K562 (cell line): ENCODE measurements around the gene PRKAG2. TPM values are rescaled to one million over a fixed set of nuclear protein-coding genes. Genes with fewer than 3 reads are reported as not detected.

Experiments
- ATAC-seq: fragments of 200-7000 bp; cut with Tn5 transposase; 3 replicates; pipeline ENCODE4 v1.9.1; 2020; ENCODE audit warnings: moderate library complexity
- BruUV-seq: library from RNA; stranded (reverse); fragments of 400-500 nt; replicated peaks from 2 replicates; lab custom pipeline; 2021; lab: Mats Ljungman, UMichigan
- CTCF ChIA-PET: fragments of 300-600 bp; formaldehyde crosslinking; extraction: SDS; loops from one replicate; lab custom pipeline; 2021; ENCODE audit warnings: low intra/inter-chr PET ratio; lab: Yijun Ruan, JAX
- POLR2A ChIA-PET: fragments of 300-600, 350-650 bp; sonication (Branson Sonifier 250); formaldehyde crosslinking; extraction: SDS; loops from one replicate; lab custom pipeline; 2021; ENCODE audit warnings: antibody characterized with exemption, inconsistent platforms; lab: Yijun Ruan, JAX
- DNase-seq, 4 experiments: peaks; one replicate each; pipeline versions ENCODE4 v3.0.0 to v3.0.0-alpha.2; 2011 to 2018; ENCODE audit warnings: low spot score in 3 of 4, mixed read lengths in 3 of 4; ENCODE audit errors: extremely low read depth in 1 of 4
- FAIRE-seq: peaks from 2 replicates; lab custom pipeline; 2011; peaks lifted over from hg19 to GRCh38; lab: Jason Lieb, UNC
- H2AFZ ChIP-seq: 2 replicates; pipeline ENCODE4 v1.6.0; 2011; ENCODE audit warnings: low read depth, low read length, control low read depth, inconsistent platforms
- H3K27ac ChIP-seq: fragments of 200-600 bp; 3 replicates; pipeline ENCODE4 v1.8.0; 2011; ENCODE audit warnings: low read depth, mild to moderate bottlenecking, control low read depth, inconsistent platforms, low read length, moderate library complexity, mixed read lengths; ENCODE audit errors: extremely low read depth
- H3K27me3 ChIP-seq, 2 experiments: fragments of 300-600 bp in 1 of 2; 2 replicates in 1 of 2; 3 replicates in 1 of 2; pipeline versions ENCODE4 v1.6.0 to v1.8.0; 2011; ENCODE audit warnings: inconsistent platforms in 2 of 2, low read length in 2 of 2, mild to moderate bottlenecking in 1 of 2, mixed read lengths in 1 of 2, moderate library complexity in 1 of 2; ENCODE audit not compliant: control insufficient read depth in 2 of 2, insufficient read depth in 2 of 2
- H3K36me3 ChIP-seq: fragments of 300-600 bp; 3 replicates; pipeline ENCODE4 v1.8.0; 2011; ENCODE audit warnings: mild to moderate bottlenecking, low read length, inconsistent platforms; ENCODE audit not compliant: control insufficient read depth, insufficient read depth
- H3K4me1 ChIP-seq, 2 experiments: fragments of 200-600 bp in 1 of 2; replicated peaks in 1 of 2; 2 replicates in 1 of 2; 3 replicates in 1 of 2; pipeline versions ENCODE4 v1.5.1 to v1.8.0; 2011; ENCODE audit warnings: inconsistent platforms in 2 of 2, low read length in 2 of 2, mild to moderate bottlenecking in 1 of 2, mixed read lengths in 1 of 2, moderate library complexity in 1 of 2; ENCODE audit not compliant: control insufficient read depth in 2 of 2, insufficient read depth in 2 of 2
- H3K4me2 ChIP-seq: 2 replicates; pipeline ENCODE4 v1.6.1; 2011; ENCODE audit warnings: low read length, control low read depth, inconsistent platforms, mixed read lengths; ENCODE audit not compliant: insufficient read depth
- H3K4me3 ChIP-seq: fragments of 200-600 bp; sonication (generic), shearing (Covaris generic); 2 replicates; pipeline ENCODE4 v1.5.1; 2016; ENCODE audit warnings: control low read depth, inconsistent platforms
- H3K79me2 ChIP-seq: fragments of 200-600 bp; 3 replicates; pipeline ENCODE4 v1.8.0; 2011; ENCODE audit warnings: low read length, inconsistent platforms; ENCODE audit not compliant: control insufficient read depth, insufficient read depth
- H3K9ac ChIP-seq, 2 experiments: 2 replicates each; pipeline versions ENCODE4 v1.6.0 to v1.6.1; 2011; ENCODE audit warnings: low read depth in 2 of 2, low read length in 2 of 2, control low read depth in 1 of 2, inconsistent platforms in 1 of 2, mild to moderate bottlenecking in 1 of 2, mixed read lengths in 1 of 2; ENCODE audit not compliant: insufficient read depth in 1 of 2
- H3K9me1 ChIP-seq: one replicate; pipeline ENCODE4 v1.6.0; 2011; ENCODE audit warnings: inconsistent platforms, mild to moderate bottlenecking, low read length, moderate library complexity; ENCODE audit not compliant: control insufficient read depth, insufficient read depth
- H3K9me3 ChIP-seq: replicated peaks from 2 replicates; pipeline ENCODE4 v1.5.1; 2011; ENCODE audit warnings: low read depth, low read length, inconsistent platforms; ENCODE audit not compliant: control insufficient read depth, insufficient read depth
- H4K20me1 ChIP-seq: replicated peaks from 2 replicates; pipeline ENCODE4 v1.6.1; 2011; ENCODE audit warnings: low read length, inconsistent platforms, mixed read lengths; ENCODE audit not compliant: control insufficient read depth, insufficient read depth
- ADNP ChIP-seq: fragments of 200-800 bp; sonication (Bioruptor generic); IDR thresholded peaks from 2 replicates; pipeline ENCODE4 v1.6.1; 2016; ENCODE audit warnings: missing genetic modification characterization, missing compliant biosample characterization
- CTCFL ChIP-seq: IDR thresholded peaks from 2 replicates; pipeline ENCODE4 v1.6.1; 2011; ENCODE audit warnings: borderline replicate concordance, low read depth, mild to moderate bottlenecking, moderate library complexity, low read length; ENCODE audit not compliant: insufficient read depth, poor library complexity, severe bottlenecking
- IRF2 ChIP-seq: sonication (generic); formaldehyde crosslinking; IDR thresholded peaks from 2 replicates; pipeline ENCODE4 v1.8.1; 2022; ENCODE audit warnings: mild to moderate bottlenecking, missing genetic modification reagents
- MED1 ChIP-seq: sonication (generic); formaldehyde crosslinking; IDR thresholded peaks from 2 replicates; pipeline ENCODE4 v1.8.1; 2023; ENCODE audit warnings: missing genetic modification reagents, borderline replicate concordance
- MYC ChIP-seq, 2 experiments: fragments of 250-450 bp in 1 of 2; sonication (Bioruptor Pico) in 1 of 2; IDR thresholded peaks; 2 replicates each; pipeline versions ENCODE4 v1.5.1 to v1.6.1; 2012 to 2021; ENCODE audit warnings: low read depth in 2 of 2, borderline replicate concordance in 1 of 2, improper control_type of control experiment in 1 of 2, low read length in 1 of 2, mild to moderate bottlenecking in 1 of 2, moderate library complexity in 1 of 2
- PYGO2 ChIP-seq: fragments of 450-650 bp; IDR thresholded peaks from 2 replicates; pipeline ENCODE4 v1.6.1; 2016; ENCODE audit warnings: mild to moderate bottlenecking, missing genetic modification characterization, moderate library complexity, missing compliant biosample characterization
- RBM17 ChIP-seq: fragments of 200-400 bp; formaldehyde crosslinking; IDR thresholded peaks from 2 replicates; pipeline ENCODE4 v1.6.1; 2017; ENCODE audit warnings: low read depth, mild to moderate bottlenecking, low read length, borderline replicate concordance
- TBP ChIP-seq: optimal IDR thresholded peaks from 2 replicates; pipeline ENCODE3; 2011; ENCODE audit warnings: low read depth, low read length, improper control_type of control experiment
- ZBTB26 ChIP-seq: fragments of 450-650 bp; formaldehyde crosslinking; IDR thresholded peaks from 2 replicates; pipeline ENCODE4 v1.4.0; 2022; ENCODE audit warnings: missing genetic modification characterization
- ZNF57 ChIP-seq: fragments of 450-650 bp; formaldehyde crosslinking; IDR thresholded peaks from 2 replicates; pipeline ENCODE4 v1.4.0; 2020; ENCODE audit warnings: mild to moderate bottlenecking, moderate library complexity
- WGBS: fragments of 100-300 bp; shearing (Covaris generic); methylation state at CpG from one replicate; pipeline ENCODE4 v1.1.6; 2016; ENCODE audit warnings: low coverage, mixed read lengths; ENCODE audit not compliant: insufficient coverage; ENCODE audit errors: missing lambda C conversion rate; 5-methylcytosine and 5-hydroxymethylcytosine counted together
- in situ Hi-C: fragments of 300-500 bp; cut with MboI; formaldehyde crosslinking; loops from 4 replicates; pipeline ENCODE4 v1.15.0; 2018; ENCODE audit warnings: inconsistent platforms, mixed read lengths
- intact Hi-C: fragments of 100-400 bp; cut with micrococcal nuclease; formaldehyde crosslinking; loops from 2 replicates; pipeline ENCODE4 v1.14.2; 2022
- polyA plus RNA-seq, 8 experiments: library from polyadenylated mRNA; depleted of rRNA in 4 of 8; stranded (reverse) in 5 of 8; unstranded in 3 of 8; fragments of >200 nt; fragmentation: Nextera tagmentation in 2 of 8; fragmentation: Illumina TruSeq in 1 of 8; extraction: Ambion mirVana in 2 of 8; extraction: Trizol in 1 of 8; gene quantifications; 2 replicates each; pipeline versions ENCODE4 v1.2.1 to v1.2.3, GENCODE V29; 2011 to 2014; ENCODE audit warnings: inconsistent platforms in 1 of 8, missing spikeins in 1 of 8
- total RNA-seq, 7 experiments: library from RNA; depleted of rRNA in 6 of 7; stranded (reverse); fragments of >200 nt in 6 of 7; fragmentation: Illumina TruSeq in 2 of 7; extraction: Trizol in 2 of 7; gene quantifications; 2 replicates each; pipeline versions ENCODE4 v1.2.1 to v1.2.3, GENCODE V29; 2011 to 2021; ENCODE audit warnings: low replicate concordance in 1 of 7

PRKAG2 gene
- total and polyA plus RNA-seq, 9 of the 15 experiments (the other 6 are each of a cell fraction or from before 2014, with no cell fraction given) = 0.99 to 5.6 (median 3.3) TPM

- FAIRE-seq = no peak
- Histone ChIP-seq H3K9ac (no peak overlapping the region), H3K9me1 (no peaks in the 10 kb centered on the region), H3K36me3 (no peaks in the 10 kb centered on the region), H4K20me1 (peaks cover 8% of the 10 kb centered on the region), H3K27me3 (peaks cover 60 to 97% of the 10 kb centered on the region in 2 experiments), H3K79me2 (no peaks in the 10 kb centered on the region), H3K4me2 (no peak overlapping the region), H3K4me1 (peaks cover 0 to 8% of the 10 kb centered on the region in 2 experiments; a peak in 1 of 5 replicates), H2AFZ (no peak overlapping the region), H3K27ac (no peak overlapping the region), H3K4me3 (no peak overlapping the region), H3K9me3 (no peaks in the 10 kb centered on the region)
- DNase-seq = no peak
- in situ Hi-C loops (no loop called here), intact Hi-C loops (no loop called here)
- POLR2A ChIA-PET = interaction anchor here (1.0 to 1.2 kb wide), 3 partner anchors 8 to 16 kb away, joined by 3 to 8 read pairs (median 4); no protein-coding TSS in a partner anchor
- no TSS peak for BruUV-seq
- 4% methylated on average over 28 of the region's 28 CpGs for WGBS
- TF ChIP-seq IRF2 (CRISPR knock-in tag) (no peak), ZNF57 (CRISPR knock-in tag) (no peak), ZBTB26 (CRISPR knock-in tag) (no peak), MYC (IDR thresholded peaks at IDR 0.05; ENCODE audit: low read depth, low read length) (no peak), MYC (CRISPR knock-in tag; IDR thresholded peaks at IDR 0.05; ENCODE audit: borderline replicate concordance, low read depth) (no peak), RBM17 (no peak), MED1 (CRISPR knock-in tag) (no peak), PYGO2 (tag) (no peak), TBP (no peak), CTCFL (no peak), ADNP (no peak)
- ATAC-seq = no peak
- CTCF ChIA-PET = no interaction called here
These were observed 17.6 kb downstream of the PRKAG2 start for GRCh38 chr7:151859111-151859947.
